Thyroid gland (tissue), 4 donors: ENCODE measurements around the gene TSPAN5. TPM values are rescaled to one million over a fixed set of nuclear protein-coding genes. Genes with fewer than 3 reads are reported as not detected.
A peak's percentile ranks its signal among the peaks of the same experiment; 100 is the strongest.
"Not testable (repeated sequence)": the region's sequence is repeated elsewhere in the genome, so short reads cannot be mapped to it uniquely, and the experiment has no call there.

Experiments
- DNase-seq, 2 donors: peaks; one replicate each; pipeline ENCODE4 v3.0.0-alpha.2; 2019
- H3K27ac ChIP-seq, 3 donors: fragments of 200-600 bp; sonication (generic); 1 replicate in 2 of 3; 2 replicates in 1 of 3; pipeline ENCODE4 v1.5.1; 2016 to 2019; ENCODE audit warnings: mild to moderate bottlenecking in 1 of 3, moderate library complexity in 1 of 3
- H3K27me3 ChIP-seq: fragments of 200-600 bp; sonication (generic); one replicate; pipeline ENCODE4 v1.5.1; 2019
- H3K36me3 ChIP-seq, 2 donors: fragments of 200-600 bp; sonication (generic); one replicate each; pipeline ENCODE4 v1.5.1; 2016 to 2019
- H3K4me1 ChIP-seq, 2 donors: fragments of 200-600 bp; sonication (generic); one replicate each; pipeline ENCODE4 v1.5.1; 2017 to 2019
- H3K4me3 ChIP-seq, 3 donors: fragments of 200-600 bp; sonication (generic); replicated peaks in 1 of 3; 1 replicate in 2 of 3; 2 replicates in 1 of 3; pipeline ENCODE4 v1.5.1; 2016; ENCODE audit warnings: mild to moderate bottlenecking in 1 of 3
- H3K9me3 ChIP-seq: fragments of 200-600 bp; sonication (generic); one replicate; pipeline ENCODE4 v1.5.1; 2017
- CTCF ChIP-seq, 6 experiments: fragments of 200-600 bp in 3 of 6; fragments of 450-650 bp in 3 of 6; sonication (generic) in 3 of 6; IDR thresholded peaks; one replicate each; pipeline ENCODE4 v1.5.1; 2016 to 2019; ENCODE audit warnings: antibody characterized with exemption in 6 of 6, mild to moderate bottlenecking in 2 of 6, inconsistent platforms in 1 of 6, moderate library complexity in 1 of 6
- POLR2A ChIP-seq, 2 donors: fragments of 450-650 bp; IDR thresholded peaks; one replicate each; pipeline ENCODE4 v1.6.1; 2017; ENCODE audit warnings: antibody characterized with exemption in 2 of 2, mild to moderate bottlenecking in 2 of 2, moderate library complexity in 1 of 2
- WGBS, 2 donors: methylation state at CpG; one replicate each; pipeline ENCODE4 v1.1.5; 2017; 5-methylcytosine and 5-hydroxymethylcytosine counted together
- intact Hi-C: fragments of 100-400 bp; cut with DNase I; formaldehyde crosslinking; loops from one replicate; pipeline ENCODE4 v1.15.1; 2023
- total RNA-seq, 4 donors: library from RNA; depleted of rRNA; stranded (reverse); fragments of >200 nt; gene quantifications; one replicate each; pipeline ENCODE4 v1.2.3, GENCODE V29; 2016

Gene TSPAN5
- total RNA-seq, 4 donors from 2014 or later = 26.4 to 48.0 (median 29.1) TPM

GRCh38 chr4:98469771-98470170 lies 188.6 kb downstream of the TSPAN5 start:
- H3K4me1 ChIP-seq = peaks cover 19 to 26% of the 10 kb centered on the region in 2 donors
- H3K9me3 ChIP-seq = no peaks in the 10 kb centered on the region
- H3K36me3 ChIP-seq = no peaks in the 10 kb centered on the region
- no peak overlapping the region for H3K4me3 ChIP-seq
- H3K27me3 ChIP-seq = no peaks in the 10 kb centered on the region
- 74 to 85% methylated on average over 2 of the region's 2 CpGs for WGBS, 2 donors
- H3K27ac ChIP-seq = no peak overlapping the region
- DNase-seq = no peak
- intact Hi-C loops = loop anchor here (10.0 kb wide), 2 partner anchors 185 to 465 kb away; partner anchors contain the start of gene TSPAN5
- TF ChIP-seq POLR2A (IDR thresholded peaks at IDR 0.05) (no peak), CTCF (IDR thresholded peaks at IDR 0.05) (no peak)

- Histone ChIP-seq H3K4me1 (peaks cover 11 to 18% of the 10 kb centered on the region in 2 donors), H3K27me3 (no peaks in the 10 kb centered on the region), H3K9me3 (no peaks in the 10 kb centered on the region), H3K4me3 (no peak overlapping the region), H3K27ac (peak overlapping the region; percentile 49 to 66 (median 57)), H3K36me3 (no peaks in the 10 kb centered on the region)
- TF ChIP-seq POLR2A (IDR thresholded peaks at IDR 0.05) (no peak), CTCF (IDR thresholded peaks at IDR 0.05) (no peak)
- DNase-seq = peak; percentile 58
- intact Hi-C loops = loop anchor here (10.0 kb wide), 1 partner anchor 466 kb away; no protein-coding TSS in a partner anchor
- 9 to 19% methylated on average over 6 of the region's 6 CpGs for WGBS, 2 donors
Measured at GRCh38 chr4:98468709-98469108, 189.7 kb downstream of the TSPAN5 start.

- peak overlapping the region in 2 of 3 donors; percentile 46 to 66 for H3K27ac ChIP-seq
- intact Hi-C loops = loop anchor here (10.0 kb wide), 1 partner anchor 467 kb away; no protein-coding TSS in a partner anchor
Measured at GRCh38 chr4:98467627-98468072, 190.8 kb downstream of the TSPAN5 start.

GRCh38 chr4:98466868-98467599 lies 191.4 kb downstream of the TSPAN5 start:
- no peak for TF ChIP-seq POLR2A (IDR thresholded peaks at IDR 0.05)
- TF ChIP-seq CTCF (IDR thresholded peaks at IDR 0.05) = no peak
- no peaks in the 10 kb centered on the region for H3K9me3 ChIP-seq
- no peaks in the 10 kb centered on the region for H3K27me3 ChIP-seq
- H3K36me3 ChIP-seq = no peaks in the 10 kb centered on the region
- peak overlapping the region in 1 of 3 donors; percentile 66 for H3K27ac ChIP-seq
- peaks cover 11 to 18% of the 10 kb centered on the region in 2 donors for H3K4me1 ChIP-seq
- intact Hi-C loops = loop anchor here (10.0 kb wide), 1 partner anchor 468 kb away; no protein-coding TSS in a partner anchor
- no peak overlapping the region for H3K4me3 ChIP-seq
- DNase-seq = no peak
- 42 to 43% methylated on average over 8 of the region's 8 CpGs for WGBS, 2 donors

More at GRCh38 chr4:98467627-98468072, 190.8 kb downstream of the TSPAN5 start:
- H3K27me3 ChIP-seq = no peaks in the 10 kb centered on the region
- WGBS, 2 donors = 2 to 3% methylated on average over 20 of the region's 20 CpGs
- no peaks in the 10 kb centered on the region for H3K9me3 ChIP-seq
- peak; percentile 81 to 86 for DNase-seq
- TF ChIP-seq POLR2A (IDR thresholded peaks at IDR 0.05) (no peak), CTCF (IDR thresholded peaks at IDR 0.05) (peak; percentile 43 to 88 (median 72))
- H3K36me3 ChIP-seq = no peaks in the 10 kb centered on the region
- peak overlapping the region in 2 of 3 donors; percentile 0 to 20 for H3K4me3 ChIP-seq
- peaks cover 11 to 18% of the 10 kb centered on the region in 2 donors for H3K4me1 ChIP-seq

GRCh38 chr4:98462487-98462886 lies 195.9 kb downstream of the TSPAN5 start:
- H3K36me3 ChIP-seq = no peaks in the 10 kb centered on the region
- no peak overlapping the region for H3K4me3 ChIP-seq
- TF ChIP-seq POLR2A (IDR thresholded peaks at IDR 0.05) (no peak), CTCF (IDR thresholded peaks at IDR 0.05) (no peak)
- H3K9me3 ChIP-seq = no peaks in the 10 kb centered on the region
- H3K27ac ChIP-seq = no peak overlapping the region
- intact Hi-C loops = loop anchor here (10.0 kb wide), 1 partner anchor 472 kb away; no protein-coding TSS in a partner anchor
- DNase-seq = no peak
- no peaks in the 10 kb centered on the region for H3K27me3 ChIP-seq
- peaks cover 0 to 2% of the 10 kb centered on the region in 2 donors for H3K4me1 ChIP-seq

GRCh38 chr4:98461121-98461865 lies 197.1 kb downstream of the TSPAN5 start:
- H3K27ac ChIP-seq, H3K36me3 ChIP-seq, H3K9me3 ChIP-seq, DNase-seq, H3K27me3 ChIP-seq, H3K4me1 ChIP-seq, H3K4me3 ChIP-seq: not testable (repeated sequence)
- intact Hi-C loops = loop anchor here (10.0 kb wide), 1 partner anchor 474 kb away; no protein-coding TSS in a partner anchor
- WGBS, 2 donors = 92 to 94% methylated on average over 2 of the region's 2 CpGs

GRCh38 chr4:98457422-98457821 lies 201.0 kb downstream of the TSPAN5 start:
- intact Hi-C loops, H3K27ac ChIP-seq, H3K27me3 ChIP-seq, H3K4me1 ChIP-seq, H3K9me3 ChIP-seq, DNase-seq, H3K4me3 ChIP-seq, H3K36me3 ChIP-seq: not testable (repeated sequence)
- 93 to 94% methylated on average over 9 of the region's 9 CpGs for WGBS, 2 donors
